Gastroesophageal sphincter (tissue), 4 donors: ENCODE measurements around the gene NUP188. TPM values are rescaled to one million over a fixed set of nuclear protein-coding genes. Genes with fewer than 3 reads are reported as not detected.

Experiments used
- ATAC-seq: fragments of 150-250 bp; one replicate; pipeline ENCODE4 v1.9.1; 2016; ENCODE audit warnings: mild to moderate bottlenecking, moderate library complexity
- H3K27ac ChIP-seq, 4 donors: fragments of 200-600 bp; sonication (generic) in 3 of 4; 1 replicate in 3 of 4; 2 replicates in 1 of 4; pipeline ENCODE4 v1.5.1; 2016 to 2019
- H3K27me3 ChIP-seq: fragments of 200-600 bp; sonication (generic); one replicate; pipeline ENCODE4 v1.5.1; 2019
- H3K36me3 ChIP-seq, 2 donors: fragments of 200-600 bp; sonication (generic); one replicate each; pipeline ENCODE4 v1.5.1; 2019; ENCODE audit warnings: control low read depth in 1 of 2
- H3K4me1 ChIP-seq, 3 donors: fragments of 200-600 bp; sonication (generic); 1 replicate in 2 of 3; 2 replicates in 1 of 3; pipeline ENCODE4 v1.5.1; 2016 to 2019; ENCODE audit warnings: control low read depth in 2 of 3
- H3K4me3 ChIP-seq, 2 donors: fragments of 200-600 bp; sonication (generic); one replicate each; pipeline ENCODE4 v1.5.1; 2019; ENCODE audit warnings: mild to moderate bottlenecking in 1 of 2, moderate library complexity in 1 of 2
- H3K9me3 ChIP-seq, 3 donors: fragments of 200-600 bp; sonication (generic); one replicate each; pipeline ENCODE4 v1.5.1; 2017 to 2019; ENCODE audit warnings: control low read depth in 2 of 3
- CTCF ChIP-seq, 4 experiments: fragments of 200-600 bp in 2 of 4; fragments of 450-650 bp in 2 of 4; sonication (generic) in 1 of 4; IDR thresholded peaks; one replicate each; pipeline ENCODE4 v1.5.1; 2017 to 2019; ENCODE audit warnings: antibody characterized with exemption in 4 of 4, mild to moderate bottlenecking in 2 of 4, moderate library complexity in 2 of 4
- EP300 ChIP-seq: sonication (generic); formaldehyde crosslinking; IDR thresholded peaks from one replicate; pipeline ENCODE4 v1.6.1; 2017; ENCODE audit warnings: antibody characterized with exemption, mild to moderate bottlenecking
- POLR2A ChIP-seq, 2 donors: fragments of 450-650 bp; IDR thresholded peaks; one replicate each; pipeline ENCODE4 v1.6.1; 2017; ENCODE audit warnings: antibody characterized with exemption in 2 of 2, mild to moderate bottlenecking in 2 of 2, moderate library complexity in 1 of 2
- POLR2AphosphoS5 ChIP-seq: sonication (generic); formaldehyde crosslinking; IDR thresholded peaks from one replicate; pipeline ENCODE4 v1.6.1; 2017; ENCODE audit warnings: antibody characterized with exemption
- WGBS, 2 donors: methylation state at CpG; one replicate each; pipeline ENCODE4 v1.1.5; 2018; ENCODE audit warnings: low coverage in 1 of 2; 5-methylcytosine and 5-hydroxymethylcytosine counted together
- total RNA-seq, 4 donors: library from RNA; depleted of rRNA; stranded (reverse); fragments of >200 nt; gene quantifications; one replicate each; pipeline ENCODE4 v1.1.0, GENCODE V29; 2016

The NUP188 gene
- total RNA-seq, 4 donors from 2014 or later, result 18.6 to 32.7 (median 29.1) TPM

DNA sequence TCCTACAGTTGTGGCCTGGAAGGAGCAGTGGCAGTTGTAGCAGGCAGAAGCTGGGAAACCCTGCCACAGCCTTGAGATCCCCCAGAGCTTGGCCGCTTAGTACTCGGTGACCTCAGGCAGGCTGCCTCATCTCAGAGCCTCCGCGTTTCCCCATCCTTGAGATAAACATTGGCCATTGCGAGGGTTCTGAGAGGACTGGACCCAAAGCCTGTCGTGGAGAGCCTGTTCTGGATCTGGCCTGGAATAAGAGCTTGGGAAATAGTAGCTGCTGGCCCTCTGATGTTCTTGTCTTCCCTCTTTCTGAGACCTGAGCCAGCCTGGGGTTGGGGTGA, 90.2 kb downstream of the NUP188 start:
- 0% methylated on average over 2 of the region's 6 CpGs; no CpG with 5 or more reads in 1 of the 2 donors for WGBS, 2 donors

GRCh38 chr9:129038109-129038852, 90.8 kb downstream of the NUP188 start:
- Histone ChIP-seq H3K4me3 (peak overlapping the region in 1 of 2 donors; percentile 95), H3K27ac (peak overlapping the region in 3 of 4 donors; percentile 90 to 93 (median 91)), H3K36me3 (peaks cover 0 to 30% of the 10 kb centered on the region in 2 donors), H3K27me3 (no peaks in the 10 kb centered on the region), H3K9me3 (no peaks in the 10 kb centered on the region), H3K4me1 (peaks cover 0 to 47% (median 16%) of the 10 kb centered on the region in 3 donors)
- no peak for TF ChIP-seq EP300
- no peak for TF ChIP-seq POLR2A (IDR thresholded peaks at IDR 0.05)
- no peak for TF ChIP-seq CTCF (IDR thresholded peaks at IDR 0.05)
- no peak for TF ChIP-seq POLR2AphosphoS5
- ATAC-seq, result no peak
- WGBS, 2 donors, result 80% methylated on average over 1 of the region's 8 CpGs; no CpG with 5 or more reads in 1 of the 2 donors

More for the DNA sequence above, 90.2 kb downstream of the NUP188 start:
- TF ChIP-seq POLR2A (IDR thresholded peaks at IDR 0.05), result peak in 1 of 2 donors; percentile 7
- no peak for TF ChIP-seq EP300
- no peak for TF ChIP-seq CTCF (IDR thresholded peaks at IDR 0.05)
- TF ChIP-seq POLR2AphosphoS5, result no peak
- Histone ChIP-seq H3K9me3 (no peaks in the 10 kb centered on the region), H3K4me1 (peaks cover 0 to 47% (median 16%) of the 10 kb centered on the region in 3 donors), H3K36me3 (peaks cover 0 to 24% of the 10 kb centered on the region in 2 donors), H3K27ac (peak overlapping the region in 3 of 4 donors; percentile 90 to 93 (median 91)), H3K4me3 (peak overlapping the region; percentile 92 to 95), H3K27me3 (no peaks in the 10 kb centered on the region)
- peak; percentile 29 for ATAC-seq

- H3K27ac ChIP-seq, result no peak overlapping the region
- peaks cover 0 to 49% of the 10 kb centered on the region in 2 donors for H3K36me3 ChIP-seq
- H3K27me3 ChIP-seq, result no peaks in the 10 kb centered on the region
- TF ChIP-seq POLR2A (IDR thresholded peaks at IDR 0.05) (no peak), CTCF (IDR thresholded peaks at IDR 0.05) (no peak), EP300 (no peak), POLR2AphosphoS5 (no peak)
- WGBS, 2 donors, result 80 to 91% methylated on average over 3 to 6 of the region's 12 CpGs
- H3K4me3 ChIP-seq, result no peak overlapping the region
- peaks cover 0 to 47% (median 16%) of the 10 kb centered on the region in 3 donors for H3K4me1 ChIP-seq
- ATAC-seq, result no peak
- no peaks in the 10 kb centered on the region for H3K9me3 ChIP-seq
Observed at GRCh38 chr9:129040113-129040643, 92.7 kb downstream of the NUP188 start.

- peaks cover 0 to 67% of the 10 kb centered on the region in 2 donors for H3K36me3 ChIP-seq
Observed at GRCh38 chr9:129042016-129042415, 94.5 kb downstream of the NUP188 start.

More at GRCh38 chr9:129042016-129042415, 94.5 kb downstream of the NUP188 start:
- no peaks in the 10 kb centered on the region for H3K27me3 ChIP-seq
- H3K9me3 ChIP-seq, result no peaks in the 10 kb centered on the region
- H3K4me3 ChIP-seq, result no peak overlapping the region
- peaks cover 0 to 37% (median 15%) of the 10 kb centered on the region in 3 donors for H3K4me1 ChIP-seq
- 20% methylated on average over 1 of the region's 16 CpGs; no CpG with 5 or more reads in 1 of the 2 donors for WGBS, 2 donors
- ATAC-seq, result no peak
- no peak overlapping the region for H3K27ac ChIP-seq
- TF ChIP-seq POLR2AphosphoS5 (no peak), POLR2A (IDR thresholded peaks at IDR 0.05) (no peak), EP300 (no peak), CTCF (IDR thresholded peaks at IDR 0.05) (no peak)
